Breast epithelium (tissue), 4 donors: ENCODE data around the gene TAS2R60. TPM values are rescaled to one million over a fixed set of nuclear protein-coding genes. Genes with fewer than 3 reads are reported as not detected.

Source experiments
- DNase-seq, 2 donors: peaks; one replicate each; pipeline ENCODE4 v3.0.0-alpha.2; 2019; ENCODE audit warnings: low spot score in 2 of 2
- H3K27ac ChIP-seq, 2 donors: fragments of 200-600 bp; sonication (generic) in 1 of 2; one replicate each; pipeline ENCODE4 v1.5.1; 2016 to 2019; ENCODE audit warnings: mild to moderate bottlenecking in 1 of 2
- H3K27me3 ChIP-seq, 2 donors: fragments of 200-600 bp; sonication (generic) in 1 of 2; one replicate each; pipeline versions ENCODE4 v1.5.1 to v1.6.0; 2017 to 2019; ENCODE audit warnings: control low read depth in 1 of 2, mild to moderate bottlenecking in 1 of 2
- H3K36me3 ChIP-seq: fragments of 200-600 bp; one replicate; pipeline ENCODE4 v1.5.1; 2019
- H3K4me1 ChIP-seq, 2 donors: fragments of 200-600 bp; sonication (generic); one replicate each; pipeline ENCODE4 v1.5.1; 2016 to 2019; ENCODE audit warnings: control low read depth in 1 of 2
- H3K4me3 ChIP-seq, 3 donors: fragments of 200-600 bp; sonication (generic); 1 replicate in 2 of 3; 2 replicates in 1 of 3; pipeline ENCODE4 v1.5.1; 2016 to 2019; ENCODE audit warnings: mild to moderate bottlenecking in 3 of 3, moderate library complexity in 2 of 3
- H3K9me3 ChIP-seq, 2 donors: fragments of 200-600 bp; sonication (generic) in 1 of 2; one replicate each; pipeline ENCODE4 v1.5.1; 2016 to 2019; ENCODE audit warnings: control low read depth in 1 of 2
- CTCF ChIP-seq, 3 donors: fragments of 450-650 bp; IDR thresholded peaks; one replicate each; pipeline ENCODE4 v1.5.1; 2016 to 2017; ENCODE audit warnings: antibody characterized with exemption in 3 of 3, mild to moderate bottlenecking in 3 of 3, moderate library complexity in 3 of 3
- POLR2A ChIP-seq: fragments of 450-650 bp; IDR thresholded peaks from one replicate; pipeline ENCODE4 v1.6.1; 2016; ENCODE audit warnings: antibody characterized with exemption, mild to moderate bottlenecking, moderate library complexity
- POLR2AphosphoS5 ChIP-seq, 3 donors: sonication (generic); formaldehyde crosslinking; IDR thresholded peaks; one replicate each; pipeline ENCODE4 v1.6.1; 2017; ENCODE audit warnings: antibody characterized with exemption in 3 of 3
- intact Hi-C: fragments of 100-400 bp; cut with DNase I; formaldehyde crosslinking; loops from one replicate; pipeline ENCODE4 v1.15.1; 2023; ENCODE audit warnings: low total_unique reads
- total RNA-seq, 3 donors: library from RNA; depleted of rRNA; stranded (reverse); fragments of >200 nt; gene quantifications; one replicate each; pipeline ENCODE4 v1.1.0, GENCODE V29; 2016

The TAS2R60 gene
- total RNA-seq, 3 donors from 2014 or later = 1.6 TPM; not detected in 2

- Histone ChIP-seq H3K27ac (peak overlapping the region in 1 of 2 donors; percentile 69), H3K9me3 (no peaks in the 10 kb centered on the region), H3K4me1 (no peaks in the 10 kb centered on the region), H3K36me3 (no peaks in the 10 kb centered on the region), H3K27me3 (no peaks in the 10 kb centered on the region), H3K4me3 (no peak overlapping the region)
- intact Hi-C loops = no loop called here
- DNase-seq = no peak
- TF ChIP-seq POLR2A (no peak), POLR2AphosphoS5 (IDR thresholded peaks at IDR 0.05) (no peak), CTCF (IDR thresholded peaks at IDR 0.05) (no peak)
Measured at GRCh38 chr7:143456992-143457793, 13.9 kb downstream of the TAS2R60 start.

- no peaks in the 10 kb centered on the region for H3K27me3 ChIP-seq
- no peak for DNase-seq
- H3K4me1 ChIP-seq = no peaks in the 10 kb centered on the region
- H3K27ac ChIP-seq = peak overlapping the region; percentile 58 to 69
- H3K4me3 ChIP-seq = no peak overlapping the region
- H3K9me3 ChIP-seq = no peaks in the 10 kb centered on the region
- H3K36me3 ChIP-seq = no peaks in the 10 kb centered on the region
- TF ChIP-seq POLR2A (no peak), CTCF (IDR thresholded peaks at IDR 0.05) (no peak), POLR2AphosphoS5 (IDR thresholded peaks at IDR 0.05) (no peak)
- intact Hi-C loops = no loop called here
Measured at GRCh38 chr7:143458263-143458662, 15.0 kb downstream of the TAS2R60 start.

- H3K9me3 ChIP-seq = no peaks in the 10 kb centered on the region
- H3K36me3 ChIP-seq = no peaks in the 10 kb centered on the region
- H3K4me1 ChIP-seq = no peaks in the 10 kb centered on the region
- H3K27me3 ChIP-seq = no peaks in the 10 kb centered on the region
- H3K4me3 ChIP-seq = no peak overlapping the region
- H3K27ac ChIP-seq = peak overlapping the region; percentile 58 to 61
- no peak for DNase-seq
- TF ChIP-seq POLR2AphosphoS5 (IDR thresholded peaks at IDR 0.05) = no peak
- TF ChIP-seq POLR2A = no peak
- no peak for TF ChIP-seq CTCF (IDR thresholded peaks at IDR 0.05)
- intact Hi-C loops = no loop called here
Measured at GRCh38 chr7:143458681-143459080, 15.4 kb downstream of the TAS2R60 start.

- Histone ChIP-seq H3K4me3 (no peak overlapping the region), H3K9me3 (no peaks in the 10 kb centered on the region), H3K36me3 (no peaks in the 10 kb centered on the region), H3K4me1 (no peaks in the 10 kb centered on the region), H3K27ac (no peak overlapping the region), H3K27me3 (no peaks in the 10 kb centered on the region)
- intact Hi-C loops = no loop called here
- no peak for DNase-seq
- TF ChIP-seq CTCF (IDR thresholded peaks at IDR 0.05) (no peak), POLR2A (no peak), POLR2AphosphoS5 (IDR thresholded peaks at IDR 0.05) (no peak)
Measured at GRCh38 chr7:143459359-143459758, 16.1 kb downstream of the TAS2R60 start.

- H3K27ac ChIP-seq = no peak overlapping the region
- H3K4me3 ChIP-seq = no peak overlapping the region
- TF ChIP-seq POLR2A (no peak), CTCF (IDR thresholded peaks at IDR 0.05) (no peak)
- H3K36me3 ChIP-seq = no peaks in the 10 kb centered on the region
- DNase-seq = no peak
- no peaks in the 10 kb centered on the region for H3K9me3 ChIP-seq
- intact Hi-C loops = no loop called here
- no peaks in the 10 kb centered on the region for H3K4me1 ChIP-seq
- H3K27me3 ChIP-seq = no peaks in the 10 kb centered on the region
Measured at GRCh38 chr7:143460271-143460979, 17.2 kb downstream of the TAS2R60 start.
